ENCODE results near the gene CFAP221. TPM values are rescaled to one million over a fixed set of nuclear protein-coding genes. Genes with fewer than 3 reads are reported as not detected.

Gene CFAP221
- total and polyA plus RNA-seq, 2 donors (not counting 3 experiments of a cell fraction or from before 2014, with no cell fraction given), result 0.06 TPM; not detected in 1

GRCh38 chr2:119599384-119599783 lies 55.1 kb downstream of the CFAP221 start:
- no peak overlapping the region for H3K9ac ChIP-seq (replicated peaks; ENCODE audit: extremely low read depth, insufficient read depth, low read length)
- H3K4me1 ChIP-seq (ENCODE audit: control insufficient read depth, extremely low read depth, insufficient read depth, low read length), result no peaks in the 10 kb centered on the region
- no peaks in the 10 kb centered on the region for H4K20me1 ChIP-seq (replicated peaks; ENCODE audit: control insufficient read depth, extremely low read depth, insufficient read depth, low read length)
- ChIA-PET CTCF (no interaction called here), POLR2A (no interaction called here)
- no peak overlapping the region for H2AFZ ChIP-seq (ENCODE audit: low read depth, low read length)
- H3K27ac ChIP-seq (ENCODE audit: insufficient read depth, low read depth, low read length), result no peak overlapping the region
- H3K4me3 ChIP-seq (replicated peaks in 1 of 3; ENCODE audit: insufficient read depth in 1 of 3, low read depth in 1 of 3, low read length in 3 of 3), result no peak overlapping the region
- no peak overlapping the region for H3K4me2 ChIP-seq (ENCODE audit: insufficient read depth, low read length)
- FAIRE-seq (no peak), DNase-seq (ENCODE audit: low read depth, low spot score) (no peak)
- H3K27me3 ChIP-seq (ENCODE audit: control insufficient read depth in 2 of 2, insufficient read depth in 2 of 2, low read length in 2 of 2), result peaks cover 2 to 8% of the 10 kb centered on the region in 2 experiments
- no peaks in the 10 kb centered on the region for H3K79me2 ChIP-seq (ENCODE audit: control insufficient read depth, insufficient read depth, low read length)
- TF ChIP-seq POLR2AphosphoS5 (IDR thresholded peaks at IDR 0.05; ENCODE audit: insufficient read depth, low read depth, low read length) (no peak), JUN (IDR thresholded peaks at IDR 0.05; ENCODE audit: borderline replicate concordance, insufficient read depth, insufficient read length, low read depth) (no peak), MYC (IDR thresholded peaks at IDR 0.05; ENCODE audit: low read depth, low read length) (no peak), GATA2 (IDR thresholded peaks at IDR 0.05; ENCODE audit: insufficient read depth, insufficient read length, low read depth, low read length) (no peak), POLR2A (IDR thresholded peaks at IDR 0.05; ENCODE audit: low read depth, low read length) (no peak), CTCF (IDR thresholded peaks at IDR 0.05; ENCODE audit: extremely low read depth in 1 of 2, insufficient read depth in 1 of 2, low read depth in 1 of 2, low read length in 2 of 2) (no peak), FOS (IDR thresholded peaks at IDR 0.05; ENCODE audit: borderline replicate concordance, insufficient read depth, low read length) (no peak), EZH2 (IDR thresholded peaks at IDR 0.05; ENCODE audit: borderline replicate concordance, low read depth, low read length, severe bottlenecking) (no peak)
- TF ChIP-seq, protein P1, sequence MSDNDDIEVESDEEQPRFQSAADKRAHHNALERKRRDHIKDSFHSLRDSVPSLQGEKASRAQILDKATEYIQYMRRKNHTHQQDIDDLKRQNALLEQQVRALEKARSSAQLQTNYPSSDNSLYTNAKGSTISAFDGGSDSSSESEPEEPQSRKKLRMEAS (IDR thresholded peaks at IDR 0.05; ENCODE audit: insufficient read depth, insufficient read length), result no peak
- no peaks in the 10 kb centered on the region for H3K36me3 ChIP-seq (ENCODE audit: control insufficient read depth in 2 of 2, extremely low read depth in 1 of 2, insufficient read depth in 2 of 2, low read length in 2 of 2)
- no peaks in the 10 kb centered on the region for H3K9me3 ChIP-seq (replicated peaks; ENCODE audit: control insufficient read depth, insufficient read depth, low read length)
- H3K9me1 ChIP-seq (replicated peaks; ENCODE audit: control insufficient read depth, extremely low read depth, insufficient read depth, low read length), result no peaks in the 10 kb centered on the region
- dilution Hi-C loops (cut with MboI; ENCODE audit: extremely low pct_ligation_motif_present, low sequenced_read_pairs) (no loop called here), intact Hi-C loops (cut with micrococcal nuclease) (no loop called here)
- no TSS peak for BruUV-seq (replicated peaks)

Data from endothelial cell of umbilical vein (primary cell).